ENCODE measurements around the gene SRI. TPM values are rescaled to one million over a fixed set of nuclear protein-coding genes. Genes with fewer than 3 reads are reported as not detected.

SRI gene, protein sequence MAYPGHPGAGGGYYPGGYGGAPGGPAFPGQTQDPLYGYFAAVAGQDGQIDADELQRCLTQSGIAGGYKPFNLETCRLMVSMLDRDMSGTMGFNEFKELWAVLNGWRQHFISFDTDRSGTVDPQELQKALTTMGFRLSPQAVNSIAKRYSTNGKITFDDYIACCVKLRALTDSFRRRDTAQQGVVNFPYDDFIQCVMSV
- total RNA-seq (2021; ENCODE audit: unreplicated experiment): 138 TPM
- polyA plus RNA-seq (2012; ENCODE audit: insufficient read length): 161 TPM
- Bru-seq, nascent RNA: percentile 74 among the genes with signal in this experiment
- percentile 55 among the genes with signal in this experiment for BruChase-seq, experiment 1, labeled RNA remaining after a 2-hour chase
- BruChase-seq, experiment 2, labeled RNA remaining after a 6-hour chase: percentile 72 among the genes with signal in this experiment
- long read RNA-seq, transcript SRI-201 (8 exons, 2,010 nt): major isoform, 138 of 169 reads
- long read RNA-seq, partial matches to known transcripts: 18 of 169 reads
- long read RNA-seq, other reads (novel, unspliced or antisense): 12 of 169 reads

DNA sequence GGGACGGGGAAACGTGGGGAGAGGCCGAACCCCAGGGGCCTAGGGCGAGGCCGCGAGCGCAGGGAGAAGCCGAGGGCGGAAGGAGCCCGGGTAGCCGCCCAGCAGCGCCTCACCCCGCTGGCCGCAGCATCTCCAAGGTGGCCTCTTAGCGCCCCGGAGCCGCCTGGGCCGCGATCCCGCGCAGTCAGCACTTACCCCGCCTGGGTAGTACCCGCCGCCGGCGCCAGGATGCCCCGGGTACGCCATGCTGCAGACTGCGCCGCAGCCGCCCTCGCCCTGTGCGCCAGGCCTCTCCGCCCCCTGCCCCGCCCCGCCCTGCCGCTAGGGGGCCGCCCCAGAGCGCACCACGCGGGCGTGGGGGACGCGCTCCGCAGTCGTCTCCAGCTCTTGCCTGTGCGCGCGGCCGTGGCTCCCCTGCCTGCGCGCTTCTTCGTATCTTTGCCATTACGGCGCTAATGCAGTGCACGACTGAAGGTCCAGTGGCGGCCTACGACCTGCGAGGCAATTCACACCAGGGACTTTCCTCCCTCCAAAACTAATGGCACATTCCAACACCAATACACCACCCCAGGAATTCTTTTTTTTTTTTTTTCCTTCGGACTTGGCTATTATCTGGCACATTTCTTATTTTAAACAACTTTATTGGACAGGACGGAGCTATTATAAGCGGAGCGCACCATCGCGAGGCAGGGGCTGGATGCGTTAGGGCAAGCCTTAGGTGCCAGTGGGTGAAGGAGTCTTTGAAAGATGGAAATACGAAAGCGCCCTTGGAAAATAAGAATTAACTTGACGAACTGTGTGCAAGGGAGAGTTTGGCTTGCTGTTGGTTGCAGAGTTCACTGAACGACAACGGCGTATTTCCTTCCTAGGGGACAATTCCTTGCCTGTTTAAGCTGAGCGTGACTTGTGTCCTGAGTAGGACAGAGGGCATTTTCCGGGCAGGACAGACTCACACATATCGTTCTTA lies at the start of gene SRI:
Gene SRI, minus strand, starts transcription at position 258 of the 967 bp plus-strand sequence. Its CDS starts 12 bp downstream, at position 246.
- TF ChIP-seq TCF7L2 (IDR thresholded peaks at IDR 0.05; ENCODE audit: low read depth, low read length) (no peak), SIN3A (IDR thresholded peaks at IDR 0.05; ENCODE audit: borderline replicate concordance, insufficient read depth, low read depth, low read length) (peak; percentile 91; the same call in 1 of the 2 replicates), POLR2AphosphoS5 (IDR thresholded peaks at IDR 0.05; ENCODE audit: low read depth, low read length) (peak; percentile 69; the same call in 1 of the 2 replicates)
- TF ChIP-seq, protein P1, sequence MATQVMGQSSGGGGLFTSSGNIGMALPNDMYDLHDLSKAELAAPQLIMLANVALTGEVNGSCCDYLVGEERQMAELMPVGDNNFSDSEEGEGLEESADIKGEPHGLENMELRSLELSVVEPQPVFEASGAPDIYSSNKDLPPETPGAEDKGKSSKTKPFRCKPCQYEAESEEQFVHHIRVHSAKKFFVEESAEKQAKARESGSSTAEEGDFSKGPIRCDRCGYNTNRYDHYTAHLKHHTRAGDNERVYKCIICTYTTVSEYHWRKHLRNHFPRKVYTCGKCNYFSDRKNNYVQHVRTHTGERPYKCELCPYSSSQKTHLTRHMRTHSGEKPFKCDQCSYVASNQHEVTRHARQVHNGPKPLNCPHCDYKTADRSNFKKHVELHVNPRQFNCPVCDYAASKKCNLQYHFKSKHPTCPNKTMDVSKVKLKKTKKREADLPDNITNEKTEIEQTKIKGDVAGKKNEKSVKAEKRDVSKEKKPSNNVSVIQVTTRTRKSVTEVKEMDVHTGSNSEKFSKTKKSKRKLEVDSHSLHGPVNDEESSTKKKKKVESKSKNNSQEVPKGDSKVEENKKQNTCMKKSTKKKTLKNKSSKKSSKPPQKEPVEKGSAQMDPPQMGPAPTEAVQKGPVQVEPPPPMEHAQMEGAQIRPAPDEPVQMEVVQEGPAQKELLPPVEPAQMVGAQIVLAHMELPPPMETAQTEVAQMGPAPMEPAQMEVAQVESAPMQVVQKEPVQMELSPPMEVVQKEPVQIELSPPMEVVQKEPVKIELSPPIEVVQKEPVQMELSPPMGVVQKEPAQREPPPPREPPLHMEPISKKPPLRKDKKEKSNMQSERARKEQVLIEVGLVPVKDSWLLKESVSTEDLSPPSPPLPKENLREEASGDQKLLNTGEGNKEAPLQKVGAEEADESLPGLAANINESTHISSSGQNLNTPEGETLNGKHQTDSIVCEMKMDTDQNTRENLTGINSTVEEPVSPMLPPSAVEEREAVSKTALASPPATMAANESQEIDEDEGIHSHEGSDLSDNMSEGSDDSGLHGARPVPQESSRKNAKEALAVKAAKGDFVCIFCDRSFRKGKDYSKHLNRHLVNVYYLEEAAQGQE (IDR thresholded peaks at IDR 0.05; ENCODE audit: insufficient read depth in 1 of 2, low read depth in 2 of 2, low read length in 1 of 2): no peak
- TF ChIP-seq, protein P2, sequence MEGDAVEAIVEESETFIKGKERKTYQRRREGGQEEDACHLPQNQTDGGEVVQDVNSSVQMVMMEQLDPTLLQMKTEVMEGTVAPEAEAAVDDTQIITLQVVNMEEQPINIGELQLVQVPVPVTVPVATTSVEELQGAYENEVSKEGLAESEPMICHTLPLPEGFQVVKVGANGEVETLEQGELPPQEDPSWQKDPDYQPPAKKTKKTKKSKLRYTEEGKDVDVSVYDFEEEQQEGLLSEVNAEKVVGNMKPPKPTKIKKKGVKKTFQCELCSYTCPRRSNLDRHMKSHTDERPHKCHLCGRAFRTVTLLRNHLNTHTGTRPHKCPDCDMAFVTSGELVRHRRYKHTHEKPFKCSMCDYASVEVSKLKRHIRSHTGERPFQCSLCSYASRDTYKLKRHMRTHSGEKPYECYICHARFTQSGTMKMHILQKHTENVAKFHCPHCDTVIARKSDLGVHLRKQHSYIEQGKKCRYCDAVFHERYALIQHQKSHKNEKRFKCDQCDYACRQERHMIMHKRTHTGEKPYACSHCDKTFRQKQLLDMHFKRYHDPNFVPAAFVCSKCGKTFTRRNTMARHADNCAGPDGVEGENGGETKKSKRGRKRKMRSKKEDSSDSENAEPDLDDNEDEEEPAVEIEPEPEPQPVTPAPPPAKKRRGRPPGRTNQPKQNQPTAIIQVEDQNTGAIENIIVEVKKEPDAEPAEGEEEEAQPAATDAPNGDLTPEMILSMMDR (IDR thresholded peaks at IDR 0.05): peak; percentile 65
- DNase-seq (ENCODE audit: low read depth, low spot score) (peak; percentile 64), ATAC-seq (peak; percentile 99)
- intact Hi-C loops (cut with micrococcal nuclease; ENCODE audit: unreplicated experiment) (no loop called here), in situ Hi-C loops (cut with HindIII; ENCODE audit: low pct_unique_long_range_greater_than_20kb, low sequenced_read_pairs) (no loop called here)
- ChIA-PET CTCF (no interaction called here), POLR2A (no interaction called here)
- peak within 1 kb of the TSS; percentile 89 to 93 for H3K4me3 ChIP-seq (ENCODE audit: low read depth in 2 of 2, low read length in 2 of 2)
- no peaks in the 10 kb centered on the region for H3K9me3 ChIP-seq (ENCODE audit: control insufficient read depth, insufficient read depth, low read depth, low read length)
- peaks cover 9% of the 10 kb centered on the region for H3K36me3 ChIP-seq (ENCODE audit: control insufficient read depth, insufficient read depth, low read length)
- BruUV-seq (replicated peaks): no TSS peak
- H3K27ac ChIP-seq (ENCODE audit: low read length): peak within 1 kb of the TSS; percentile 89
- no peaks in the 10 kb centered on the region for H3K27me3 ChIP-seq (ENCODE audit: control insufficient read depth, insufficient read depth, low read length)
- peaks cover 13% of the 10 kb centered on the region for H3K4me1 ChIP-seq (ENCODE audit: control insufficient read depth, insufficient read depth, low read length)

DNA sequence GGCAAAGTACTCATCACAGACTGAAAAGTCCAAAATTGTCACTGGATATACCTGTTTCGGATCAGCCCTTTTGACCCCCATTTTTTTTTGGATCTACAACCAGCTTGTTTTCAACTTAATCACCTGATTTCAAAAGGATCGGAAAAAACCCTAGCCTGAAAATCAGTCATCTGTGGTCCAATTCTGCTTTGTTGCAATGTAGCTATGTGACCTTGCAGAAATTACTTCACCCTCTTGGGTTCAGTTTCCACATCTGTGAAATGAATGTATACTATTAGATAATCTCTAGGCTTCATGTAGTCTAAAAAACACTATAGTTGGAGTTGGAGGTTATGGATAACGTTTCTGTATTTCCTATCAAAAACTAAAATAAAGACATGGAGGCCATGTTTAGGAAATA lies 49.7 kb upstream of the SRI start:
- no peak for DNase-seq (ENCODE audit: low read depth, low spot score)
- Histone ChIP-seq H3K4me3 (ENCODE audit: low read depth in 2 of 2, low read length in 2 of 2) (no peak overlapping the region), H3K27ac (ENCODE audit: low read length) (no peak overlapping the region), H3K9me3 (ENCODE audit: control insufficient read depth, insufficient read depth, low read depth, low read length) (no peaks in the 10 kb centered on the region), H3K4me1 (ENCODE audit: control insufficient read depth, insufficient read depth, low read length) (no peaks in the 10 kb centered on the region), H3K36me3 (ENCODE audit: control insufficient read depth, insufficient read depth, low read length) (no peaks in the 10 kb centered on the region), H3K27me3 (ENCODE audit: control insufficient read depth, insufficient read depth, low read length) (no peaks in the 10 kb centered on the region)
- intact Hi-C loops (cut with micrococcal nuclease; ENCODE audit: unreplicated experiment) (no loop called here), in situ Hi-C loops (cut with HindIII; ENCODE audit: low pct_unique_long_range_greater_than_20kb, low sequenced_read_pairs) (no loop called here)
- no TSS peak for BruUV-seq (replicated peaks)
- ATAC-seq: no peak
- CTCF ChIA-PET: no interaction called here
- POLR2A ChIA-PET: no interaction called here
- no peak for TF ChIP-seq TCF7L2 (IDR thresholded peaks at IDR 0.05; ENCODE audit: low read depth, low read length)
- TF ChIP-seq, protein P2 (IDR thresholded peaks at IDR 0.05): no peak
- TF ChIP-seq, protein P1 (IDR thresholded peaks at IDR 0.05; ENCODE audit: insufficient read depth in 1 of 2, low read depth in 2 of 2, low read length in 1 of 2): no peak

Measured in Panc1 (cell line).